ENCODE results near the gene FCRL5. TPM values are rescaled to one million over a fixed set of nuclear protein-coding genes. Genes with fewer than 3 reads are reported as not detected.
A peak's percentile ranks its signal among the peaks of the same experiment; 100 is the strongest.

FCRL5 gene
- total RNA-seq, 2 experiments from 2014 or later = 0.05 TPM; not detected in 1

DNA sequence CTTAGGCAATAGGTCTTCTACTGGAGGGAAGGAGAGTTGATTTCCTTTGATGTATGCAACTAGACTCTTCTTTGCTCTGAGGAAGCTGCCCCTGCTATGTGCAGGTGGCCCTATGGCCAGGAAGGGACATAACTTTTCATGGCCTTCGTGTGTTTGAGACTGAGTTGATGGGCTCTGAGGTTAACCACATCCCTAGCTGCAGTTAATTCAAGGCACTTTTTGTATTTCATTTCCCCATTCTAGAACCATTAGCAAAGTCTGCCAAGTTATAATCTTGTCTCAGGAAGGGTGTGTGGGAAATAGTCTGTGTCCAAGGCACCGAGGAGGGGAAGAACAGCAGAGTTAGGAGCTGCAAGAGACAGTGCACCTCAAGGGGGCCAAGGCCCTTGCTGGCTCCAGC lies 43.0 kb upstream of the FCRL5 start:
- intact Hi-C loops (cut with micrococcal nuclease) = no loop called here
- ChIA-PET POLR2A (no interaction called here), CTCF (interaction anchor here (1.8 to 1.9 kb wide), 2 partner anchors 15 to 96 kb away, joined by 9 to 16 read pairs; no protein-coding TSS in a partner anchor)
- no peak for DNase-seq
- H3K4me1 Mint-ChIP-seq (ENCODE audit: low read depth) = peaks cover 9% of the 10 kb centered on the region
- H3K4me3 Mint-ChIP-seq = no peak overlapping the region
- ATAC-seq = no peak
- H3K27ac Mint-ChIP-seq = no peak overlapping the region
- TF ChIP-seq, protein P1, sequence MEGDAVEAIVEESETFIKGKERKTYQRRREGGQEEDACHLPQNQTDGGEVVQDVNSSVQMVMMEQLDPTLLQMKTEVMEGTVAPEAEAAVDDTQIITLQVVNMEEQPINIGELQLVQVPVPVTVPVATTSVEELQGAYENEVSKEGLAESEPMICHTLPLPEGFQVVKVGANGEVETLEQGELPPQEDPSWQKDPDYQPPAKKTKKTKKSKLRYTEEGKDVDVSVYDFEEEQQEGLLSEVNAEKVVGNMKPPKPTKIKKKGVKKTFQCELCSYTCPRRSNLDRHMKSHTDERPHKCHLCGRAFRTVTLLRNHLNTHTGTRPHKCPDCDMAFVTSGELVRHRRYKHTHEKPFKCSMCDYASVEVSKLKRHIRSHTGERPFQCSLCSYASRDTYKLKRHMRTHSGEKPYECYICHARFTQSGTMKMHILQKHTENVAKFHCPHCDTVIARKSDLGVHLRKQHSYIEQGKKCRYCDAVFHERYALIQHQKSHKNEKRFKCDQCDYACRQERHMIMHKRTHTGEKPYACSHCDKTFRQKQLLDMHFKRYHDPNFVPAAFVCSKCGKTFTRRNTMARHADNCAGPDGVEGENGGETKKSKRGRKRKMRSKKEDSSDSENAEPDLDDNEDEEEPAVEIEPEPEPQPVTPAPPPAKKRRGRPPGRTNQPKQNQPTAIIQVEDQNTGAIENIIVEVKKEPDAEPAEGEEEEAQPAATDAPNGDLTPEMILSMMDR (IDR thresholded peaks at IDR 0.05) = no peak
- H3K9me3 Mint-ChIP-seq = no peaks in the 10 kb centered on the region
- peaks cover 4% of the 10 kb centered on the region for H3K27me3 Mint-ChIP-seq
- H3K36me3 Mint-ChIP-seq (ENCODE audit: low read depth) = no peaks in the 10 kb centered on the region

DNA sequence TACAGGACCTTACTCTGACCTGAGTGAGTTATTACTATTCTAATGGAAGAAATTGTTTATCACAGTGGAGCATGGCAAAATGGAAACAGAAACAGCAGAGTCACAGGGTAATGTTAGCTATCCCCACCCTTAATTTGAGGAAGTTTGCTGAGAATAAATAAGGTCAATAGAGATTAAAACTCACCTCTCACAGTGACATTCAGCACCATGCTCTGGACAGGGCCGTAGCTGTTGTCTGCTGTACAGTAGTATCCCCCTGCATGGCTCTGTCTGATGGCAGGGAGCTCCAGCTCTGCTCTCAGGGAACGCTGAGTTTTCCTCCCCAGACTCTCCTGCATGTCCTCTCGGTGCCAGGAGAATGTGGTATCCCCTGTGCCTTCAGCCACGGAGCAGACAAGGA lies 33.7 kb upstream of the FCRL5 start:
- ATAC-seq = no peak
- H3K27me3 Mint-ChIP-seq = peaks cover under 1% of the 10 kb centered on the region
- no peak overlapping the region for H3K27ac Mint-ChIP-seq
- H3K4me1 Mint-ChIP-seq (ENCODE audit: low read depth) = no peaks in the 10 kb centered on the region
- no peaks in the 10 kb centered on the region for H3K9me3 Mint-ChIP-seq
- DNase-seq = no peak
- TF ChIP-seq, protein P1 (IDR thresholded peaks at IDR 0.05) = no peak
- intact Hi-C loops (cut with micrococcal nuclease) = loop anchor here (10.0 kb wide), 1 partner anchor 109 kb away; no protein-coding TSS in a partner anchor
- POLR2A ChIA-PET = no interaction called here
- CTCF ChIA-PET = interaction anchor here (2.0 kb wide), 1 partner anchor 16 kb away, joined by 6 read pairs; no protein-coding TSS in a partner anchor
- no peak overlapping the region for H3K4me3 Mint-ChIP-seq
- H3K36me3 Mint-ChIP-seq (ENCODE audit: low read depth) = no peaks in the 10 kb centered on the region

DNA sequence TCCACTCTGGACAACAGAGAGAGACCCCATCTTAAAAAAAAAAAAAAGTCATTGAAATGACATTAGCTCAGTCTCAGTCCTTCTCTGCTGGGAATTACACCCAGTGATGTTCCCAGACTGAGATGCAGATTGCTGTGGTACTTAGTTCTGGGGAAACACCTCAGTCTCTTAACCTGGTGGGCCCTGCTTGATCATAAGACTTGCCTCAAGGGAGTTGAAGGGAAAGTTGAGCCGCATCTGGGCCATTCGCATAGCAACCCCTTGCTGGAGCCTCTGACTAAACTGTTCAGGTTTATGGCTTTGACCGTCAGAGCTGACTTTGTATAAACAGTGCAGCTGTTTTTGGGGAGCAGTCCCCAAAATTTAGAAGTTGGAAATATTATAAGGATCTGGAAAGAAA lies 32.2 kb upstream of the FCRL5 start:
- intact Hi-C loops (cut with micrococcal nuclease) = loop anchor here (10.0 kb wide), 1 partner anchor 110 kb away; no protein-coding TSS in a partner anchor
- H3K27ac Mint-ChIP-seq = no peak overlapping the region
- H3K4me1 Mint-ChIP-seq (ENCODE audit: low read depth) = no peaks in the 10 kb centered on the region
- ChIA-PET POLR2A (no interaction called here), CTCF (interaction anchor here (1.0 to 2.0 kb wide), 2 partner anchors 15 to 21 kb away, joined by 3 to 6 read pairs; no protein-coding TSS in a partner anchor)
- no peak overlapping the region for H3K4me3 Mint-ChIP-seq
- TF ChIP-seq, protein P1 (IDR thresholded peaks at IDR 0.05) = no peak
- H3K9me3 Mint-ChIP-seq = no peaks in the 10 kb centered on the region
- DNase-seq (no peak), ATAC-seq (no peak)
- H3K27me3 Mint-ChIP-seq = no peaks in the 10 kb centered on the region
- no peaks in the 10 kb centered on the region for H3K36me3 Mint-ChIP-seq (ENCODE audit: low read depth)

DNA sequence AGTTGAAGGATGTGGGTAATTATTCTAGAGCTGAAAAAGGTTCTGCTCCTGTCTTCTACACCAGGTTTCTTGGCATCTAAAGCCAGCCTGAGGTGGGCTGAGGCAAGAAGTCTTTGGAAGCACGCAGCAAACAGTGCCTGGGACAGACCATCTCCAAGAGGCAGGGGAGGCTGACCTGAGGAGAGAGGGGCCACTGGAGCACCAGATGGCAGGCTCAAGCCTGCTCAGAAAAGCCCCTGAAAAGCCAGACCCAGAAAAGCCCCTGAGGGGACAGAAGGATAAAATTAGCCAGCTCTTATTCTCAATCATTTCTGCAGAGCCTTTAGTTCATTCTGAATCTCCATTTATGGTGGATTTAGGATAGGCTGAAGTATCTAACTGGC lies 28.5 kb upstream of the FCRL5 start:
- no peaks in the 10 kb centered on the region for H3K9me3 Mint-ChIP-seq
- TF ChIP-seq, protein P1 (IDR thresholded peaks at IDR 0.05) = no peak
- no peaks in the 10 kb centered on the region for H3K27me3 Mint-ChIP-seq
- no peaks in the 10 kb centered on the region for H3K36me3 Mint-ChIP-seq (ENCODE audit: low read depth)
- no peak for DNase-seq
- H3K4me1 Mint-ChIP-seq (ENCODE audit: low read depth) = no peaks in the 10 kb centered on the region
- POLR2A ChIA-PET = no interaction called here
- ATAC-seq = no peak
- intact Hi-C loops (cut with micrococcal nuclease) = loop anchor here (10.0 kb wide), 1 partner anchor 114 kb away; no protein-coding TSS in a partner anchor
- no peak overlapping the region for H3K4me3 Mint-ChIP-seq
- no peak overlapping the region for H3K27ac Mint-ChIP-seq
- CTCF ChIA-PET = interaction anchor here (0.6 to 3.1 kb wide), 43 partner anchors 8 to 544 kb away, joined by 3 to 28 read pairs (median 4); partner anchors contain the start of gene FCRL2

DNA sequence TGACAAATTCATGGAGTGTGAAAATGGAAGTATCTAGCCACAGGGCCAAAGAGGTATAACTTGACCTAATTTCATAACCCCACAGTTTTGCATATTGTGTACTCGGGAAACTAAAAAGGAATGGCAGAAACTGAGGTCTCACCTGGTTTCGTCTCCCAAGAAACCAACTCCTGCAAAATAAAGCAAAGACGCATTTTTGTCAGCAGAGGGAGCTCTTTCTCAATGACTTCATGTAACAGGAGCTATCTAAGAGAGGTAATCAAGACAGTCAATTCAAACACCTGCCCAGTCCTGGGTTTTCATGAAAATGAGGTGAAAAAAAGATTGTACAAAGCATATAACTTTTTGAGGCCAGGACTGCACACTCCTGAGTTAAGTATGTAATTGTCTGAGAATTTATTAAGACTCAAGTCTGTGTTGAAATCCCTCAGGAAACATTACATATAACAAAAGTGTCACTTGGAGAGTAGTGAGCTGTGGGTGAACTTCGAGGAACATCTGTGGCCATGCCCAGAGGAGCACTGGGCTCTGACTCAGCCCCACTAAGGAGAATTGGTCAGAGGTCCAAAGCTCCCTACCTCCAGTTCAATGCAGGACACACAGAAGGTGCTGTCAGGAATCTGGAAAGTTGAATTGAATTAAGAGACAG lies 28.0 kb upstream of the FCRL5 start:
- Mint-ChIP-seq H3K4me1 (ENCODE audit: low read depth) (no peaks in the 10 kb centered on the region), H3K9me3 (no peaks in the 10 kb centered on the region), H3K27ac (no peak overlapping the region), H3K36me3 (ENCODE audit: low read depth) (no peaks in the 10 kb centered on the region), H3K27me3 (no peaks in the 10 kb centered on the region), H3K4me3 (no peak overlapping the region)
- no peak for ATAC-seq
- intact Hi-C loops (cut with micrococcal nuclease) = loop anchor here (10.0 kb wide), 1 partner anchor 114 kb away; no protein-coding TSS in a partner anchor
- CTCF ChIA-PET = interaction anchor here (0.6 to 3.1 kb wide), 44 partner anchors 8 to 544 kb away, joined by 3 to 28 read pairs (median 4); partner anchors contain the start of gene FCRL2
- TF ChIP-seq, protein P1 (IDR thresholded peaks at IDR 0.05) = peak; percentile 70
- POLR2A ChIA-PET = no interaction called here
- DNase-seq = peak; percentile 35
